ENCODE results near the gene MOB3C. TPM values are rescaled to one million over a fixed set of nuclear protein-coding genes. Genes with fewer than 3 reads are reported as not detected.

Gene MOB3C
- total and polyA plus RNA-seq, 8 donors: 11.2 to 21.3 (median 14.8) TPM

GRCh38 chr1:46642115-46642680 lies 25.6 kb upstream of the MOB3C start:
- FAIRE-seq (no peak), DNase-seq (no peak), ATAC-seq (no peak)
- Histone ChIP-seq H3K27ac (no peak overlapping the region), H3K4me1 (peaks cover 0 to 23% (median 17%) of the 10 kb centered on the region in 3 donors), H3K9me3 (no peaks in the 10 kb centered on the region), H3K4me3 (no peak overlapping the region), H3K27me3 (no peaks in the 10 kb centered on the region), H3K36me3 (no peaks in the 10 kb centered on the region)
- intact Hi-C loops (cut with DNase I): no loop called here
- TF ChIP-seq CTCF (IDR thresholded peaks at IDR 0.05): no peak

- Histone ChIP-seq H3K4me3 (no peak overlapping the region), H3K27me3 (no peaks in the 10 kb centered on the region), H3K27ac (no peak overlapping the region), H3K9me3 (no peaks in the 10 kb centered on the region), H3K4me1 (peaks cover 0 to 17% (median 17%) of the 10 kb centered on the region in 3 donors), H3K36me3 (peaks cover 0 to 13% (median 0%) of the 10 kb centered on the region in 3 donors)
- no peak for DNase-seq
- intact Hi-C loops (cut with DNase I): no loop called here
- ATAC-seq: no peak
- TF ChIP-seq CTCF (IDR thresholded peaks at IDR 0.05): no peak
- FAIRE-seq: no peak
- 80 to 82% methylated on average over 1 of the region's 1 CpG for WGBS, 2 donors
These were observed 22.9 kb upstream of the MOB3C start for GRCh38 chr1:46639547-46639946.

GRCh38 chr1:46638921-46639320 lies 22.3 kb upstream of the MOB3C start:
- intact Hi-C loops (cut with DNase I): no loop called here
- Histone ChIP-seq H3K27ac (no peak overlapping the region), H3K36me3 (peaks cover 0 to 13% (median 0%) of the 10 kb centered on the region in 3 donors), H3K4me1 (peaks cover 0 to 17% (median 16%) of the 10 kb centered on the region in 3 donors), H3K9me3 (no peaks in the 10 kb centered on the region), H3K4me3 (no peak overlapping the region), H3K27me3 (no peaks in the 10 kb centered on the region)
- no peak for FAIRE-seq
- no peak for ATAC-seq
- DNase-seq: no peak
- TF ChIP-seq CTCF (IDR thresholded peaks at IDR 0.05): no peak

- ATAC-seq (no peak), DNase-seq (no peak), FAIRE-seq (no peak)
- TF ChIP-seq CTCF (IDR thresholded peaks at IDR 0.05): no peak
- 43% methylated on average over 2 of the region's 2 CpGs for WGBS, 2 donors
- Histone ChIP-seq H3K9me3 (no peaks in the 10 kb centered on the region), H3K4me1 (peaks cover 0 to 10% (median 6%) of the 10 kb centered on the region in 3 donors), H3K36me3 (peaks cover 0 to 17% (median 0%) of the 10 kb centered on the region in 3 donors), H3K27ac (no peak overlapping the region), H3K4me3 (no peak overlapping the region), H3K27me3 (no peaks in the 10 kb centered on the region)
- intact Hi-C loops (cut with DNase I): no loop called here
These were observed 21.0 kb upstream of the MOB3C start for GRCh38 chr1:46637444-46638083.

- TF ChIP-seq CTCF (IDR thresholded peaks at IDR 0.05): no peak
- H3K9me3 ChIP-seq: no peaks in the 10 kb centered on the region
- intact Hi-C loops (cut with DNase I): no loop called here
- ATAC-seq: no peak
- H3K36me3 ChIP-seq: peaks cover 0 to 28% (median 0%) of the 10 kb centered on the region in 3 donors
- H3K27ac ChIP-seq: no peak overlapping the region
- 96 to 100% methylated on average over 2 of the region's 2 CpGs for WGBS, 2 donors
- no peaks in the 10 kb centered on the region for H3K27me3 ChIP-seq
- H3K4me3 ChIP-seq: no peak overlapping the region
- H3K4me1 ChIP-seq: peaks cover 0 to 10% (median 6%) of the 10 kb centered on the region in 3 donors
- no peak for DNase-seq
- no peak for FAIRE-seq
These were observed 18.6 kb upstream of the MOB3C start for GRCh38 chr1:46635205-46635604.
